Measurements from ENCODE around the gene CABYR.

DNA sequence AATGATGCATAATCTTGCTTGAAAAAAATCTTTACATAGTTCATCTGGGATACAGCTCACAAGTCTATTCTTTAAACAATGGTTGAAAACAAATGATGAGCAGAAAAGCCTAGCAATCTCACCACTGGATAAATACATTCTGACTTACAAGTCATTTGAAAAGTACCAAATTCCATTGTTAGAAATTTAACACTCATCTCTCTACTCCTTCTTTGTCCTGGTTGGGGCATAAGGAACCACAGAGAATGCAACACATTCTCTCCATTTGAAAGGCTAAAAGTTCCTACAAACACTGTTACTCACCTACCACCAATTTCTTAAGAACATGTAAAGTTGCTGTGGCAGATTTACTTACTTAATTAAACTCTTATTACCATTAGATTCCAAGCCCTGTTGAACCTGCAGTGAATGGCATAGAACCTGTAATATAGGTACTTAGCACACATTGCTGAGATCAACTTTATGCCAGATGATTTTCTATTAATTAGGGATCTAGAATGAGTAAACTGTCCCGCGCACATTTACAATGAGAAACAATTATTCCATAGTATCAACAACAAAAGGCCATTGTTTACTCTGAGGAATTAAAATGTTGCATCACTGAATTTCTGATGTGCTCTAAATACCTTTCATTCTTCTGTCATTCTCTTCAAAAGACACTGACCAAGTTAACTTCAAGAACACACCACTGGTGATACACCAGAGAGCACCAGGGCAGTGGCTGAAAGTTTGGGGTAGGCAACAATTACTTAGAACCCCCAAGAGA, 69.6 kb downstream of the CABYR start:
- no peak for TF ChIP-seq RAD21 (IDR thresholded peaks at IDR 0.05; ENCODE audit: low read depth)
- TF ChIP-seq CEBPB (IDR thresholded peaks at IDR 0.05): no peak
- TF ChIP-seq FOXM1 (IDR thresholded peaks at IDR 0.05; ENCODE audit: borderline replicate concordance, low read depth): no peak
- TF ChIP-seq YY1 (IDR thresholded peaks at IDR 0.05; ENCODE audit: low read depth): no peak
- TF ChIP-seq, protein P1, sequence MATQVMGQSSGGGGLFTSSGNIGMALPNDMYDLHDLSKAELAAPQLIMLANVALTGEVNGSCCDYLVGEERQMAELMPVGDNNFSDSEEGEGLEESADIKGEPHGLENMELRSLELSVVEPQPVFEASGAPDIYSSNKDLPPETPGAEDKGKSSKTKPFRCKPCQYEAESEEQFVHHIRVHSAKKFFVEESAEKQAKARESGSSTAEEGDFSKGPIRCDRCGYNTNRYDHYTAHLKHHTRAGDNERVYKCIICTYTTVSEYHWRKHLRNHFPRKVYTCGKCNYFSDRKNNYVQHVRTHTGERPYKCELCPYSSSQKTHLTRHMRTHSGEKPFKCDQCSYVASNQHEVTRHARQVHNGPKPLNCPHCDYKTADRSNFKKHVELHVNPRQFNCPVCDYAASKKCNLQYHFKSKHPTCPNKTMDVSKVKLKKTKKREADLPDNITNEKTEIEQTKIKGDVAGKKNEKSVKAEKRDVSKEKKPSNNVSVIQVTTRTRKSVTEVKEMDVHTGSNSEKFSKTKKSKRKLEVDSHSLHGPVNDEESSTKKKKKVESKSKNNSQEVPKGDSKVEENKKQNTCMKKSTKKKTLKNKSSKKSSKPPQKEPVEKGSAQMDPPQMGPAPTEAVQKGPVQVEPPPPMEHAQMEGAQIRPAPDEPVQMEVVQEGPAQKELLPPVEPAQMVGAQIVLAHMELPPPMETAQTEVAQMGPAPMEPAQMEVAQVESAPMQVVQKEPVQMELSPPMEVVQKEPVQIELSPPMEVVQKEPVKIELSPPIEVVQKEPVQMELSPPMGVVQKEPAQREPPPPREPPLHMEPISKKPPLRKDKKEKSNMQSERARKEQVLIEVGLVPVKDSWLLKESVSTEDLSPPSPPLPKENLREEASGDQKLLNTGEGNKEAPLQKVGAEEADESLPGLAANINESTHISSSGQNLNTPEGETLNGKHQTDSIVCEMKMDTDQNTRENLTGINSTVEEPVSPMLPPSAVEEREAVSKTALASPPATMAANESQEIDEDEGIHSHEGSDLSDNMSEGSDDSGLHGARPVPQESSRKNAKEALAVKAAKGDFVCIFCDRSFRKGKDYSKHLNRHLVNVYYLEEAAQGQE (IDR thresholded peaks at IDR 0.05; ENCODE audit: low read depth): no peak
- no peak for TF ChIP-seq NFIC (IDR thresholded peaks at IDR 0.05)
- no peak for TF ChIP-seq TAF1 (IDR thresholded peaks at IDR 0.05; ENCODE audit: low read depth)
- TF ChIP-seq, protein P2, sequence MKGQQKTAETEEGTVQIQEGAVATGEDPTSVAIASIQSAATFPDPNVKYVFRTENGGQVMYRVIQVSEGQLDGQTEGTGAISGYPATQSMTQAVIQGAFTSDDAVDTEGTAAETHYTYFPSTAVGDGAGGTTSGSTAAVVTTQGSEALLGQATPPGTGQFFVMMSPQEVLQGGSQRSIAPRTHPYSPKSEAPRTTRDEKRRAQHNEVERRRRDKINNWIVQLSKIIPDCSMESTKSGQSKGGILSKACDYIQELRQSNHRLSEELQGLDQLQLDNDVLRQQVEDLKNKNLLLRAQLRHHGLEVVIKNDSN (IDR thresholded peaks at IDR 0.05): no peak
- TF ChIP-seq TEAD4 (IDR thresholded peaks at IDR 0.05): peak; percentile 10; the same call in 1 of the 2 replicates
- no peak for TF ChIP-seq EGR1 (IDR thresholded peaks at IDR 0.05)
- TF ChIP-seq CREB1 (IDR thresholded peaks at IDR 0.05; ENCODE audit: low read depth): no peak
- no peak for TF ChIP-seq EP300 (IDR thresholded peaks at IDR 0.05; ENCODE audit: borderline replicate concordance)

Data from Ishikawa (cell line).